ENCODE results near the gene MAPK6.
"Not testable (repeated sequence)": the region's sequence is repeated elsewhere in the genome, so short reads cannot be mapped to it uniquely, and the experiment has no call there.

Gene MAPK6

GRCh38 chr15:52018693-52019393 is at the start of gene MAPK6:
TSS of gene MAPK6 (plus strand) at chr15:52019219. CDS start at chr15:52046461, 27,242 bp downstream.
- peak; percentile 99 for DNase-seq (ENCODE audit: low spot score)

- no peak for DNase-seq (ENCODE audit: low spot score)
These were observed 49.3 kb upstream of the MAPK6 start for GRCh38 chr15:51969728-51970127.

DNA sequence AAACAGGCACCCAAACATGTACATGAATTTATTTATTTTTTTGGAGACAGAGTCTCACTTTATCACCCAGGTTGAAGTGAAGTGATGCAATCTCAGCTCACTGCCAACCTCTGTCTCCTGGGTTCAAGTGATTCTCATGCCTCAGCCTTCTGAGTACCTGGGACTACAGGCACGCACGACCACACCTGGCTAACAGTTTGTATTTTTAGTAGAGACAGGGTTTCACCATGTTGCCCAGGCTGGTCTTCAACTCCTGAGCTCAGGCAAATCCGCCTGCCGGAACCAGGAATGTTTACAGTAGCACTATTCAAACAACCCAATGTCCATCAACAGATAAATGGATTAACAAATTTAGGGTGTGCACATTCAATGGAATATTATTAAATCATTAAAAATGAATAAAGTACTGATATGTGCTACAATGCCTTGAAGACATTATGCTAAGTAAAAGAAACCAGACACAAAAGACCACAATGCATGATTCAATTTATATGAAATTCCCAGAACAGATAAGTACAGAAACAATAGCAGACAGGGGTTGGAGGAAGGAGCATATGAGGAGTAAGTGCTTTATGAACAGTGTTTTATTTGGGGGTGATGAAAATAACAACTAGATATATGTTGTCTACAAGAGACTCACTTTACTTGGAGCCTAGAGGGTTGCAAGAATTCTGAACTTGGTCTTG is 48.7 kb upstream of the MAPK6 start:
- DNase-seq (ENCODE audit: low spot score): no peak

GRCh38 chr15:51971032-51971374 is 48.0 kb upstream of the MAPK6 start:
- DNase-seq (ENCODE audit: low spot score): no peak

DNA sequence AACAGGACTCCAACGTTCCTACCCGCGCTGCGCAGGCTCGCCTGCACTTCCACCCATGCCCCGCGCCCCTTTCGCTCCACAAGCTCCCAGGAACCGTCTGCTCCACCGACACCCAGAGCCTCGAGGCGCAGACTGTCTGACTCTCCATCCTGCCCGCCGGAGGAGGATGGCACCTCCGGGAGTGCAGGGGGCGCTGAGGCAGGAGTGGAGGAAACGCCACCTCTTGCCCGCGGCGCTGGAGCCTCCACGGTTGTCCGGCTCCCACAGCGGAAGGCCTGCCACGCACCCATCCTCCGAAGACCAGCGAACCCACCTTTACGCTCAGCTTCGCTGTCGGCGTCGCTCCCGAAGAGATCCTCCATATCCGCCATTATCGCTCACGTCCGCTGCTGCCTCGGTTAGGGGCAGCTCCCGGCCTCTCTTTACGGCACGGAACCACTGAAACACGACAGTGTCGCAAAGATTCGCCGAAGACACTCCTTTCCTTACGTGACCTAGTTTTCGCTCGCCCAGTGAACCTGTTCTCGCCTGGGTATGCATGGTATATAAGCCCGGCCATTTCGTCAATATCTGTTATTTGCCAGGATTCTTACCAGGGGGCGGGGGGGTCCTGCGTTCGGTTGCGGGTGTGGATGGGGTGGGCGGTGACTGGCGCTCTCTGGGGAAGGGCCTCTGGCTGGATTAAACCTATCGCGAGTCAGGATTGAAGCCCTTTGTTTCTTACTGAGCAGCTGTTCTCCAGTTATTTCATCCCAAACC is 47.5 kb upstream of the MAPK6 start, which contains the start of gene LEO1:
TSS of gene LEO1 (minus strand) at position 404 of the 759 bp plus-strand sequence. CDS start at position 371, 33 bp downstream.
- DNase-seq (ENCODE audit: low spot score): peak; percentile 92

DNA sequence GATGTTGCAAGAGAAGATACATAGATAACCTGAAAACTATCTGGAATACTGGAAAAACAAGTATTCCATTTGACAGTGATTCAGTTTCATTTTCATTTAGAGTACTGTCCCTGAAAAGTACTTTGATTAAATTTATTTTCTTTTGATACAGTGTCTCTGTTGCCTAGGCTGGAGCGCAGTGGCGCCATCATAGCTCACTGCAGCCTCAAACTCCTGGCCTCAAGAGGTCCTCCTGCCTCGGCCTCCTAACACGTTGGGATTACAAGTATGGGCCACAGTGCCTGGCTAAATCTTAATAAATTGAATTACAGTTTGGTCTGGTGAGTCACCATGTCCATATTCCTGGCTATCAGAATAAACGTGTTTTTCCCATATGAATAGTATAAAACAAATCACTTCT is 45.8 kb upstream of the MAPK6 start:
- DNase-seq (ENCODE audit: low spot score): no peak

- no peak for DNase-seq (ENCODE audit: low spot score)
These were observed 45.2 kb upstream of the MAPK6 start for GRCh38 chr15:51973775-51974174.

DNA sequence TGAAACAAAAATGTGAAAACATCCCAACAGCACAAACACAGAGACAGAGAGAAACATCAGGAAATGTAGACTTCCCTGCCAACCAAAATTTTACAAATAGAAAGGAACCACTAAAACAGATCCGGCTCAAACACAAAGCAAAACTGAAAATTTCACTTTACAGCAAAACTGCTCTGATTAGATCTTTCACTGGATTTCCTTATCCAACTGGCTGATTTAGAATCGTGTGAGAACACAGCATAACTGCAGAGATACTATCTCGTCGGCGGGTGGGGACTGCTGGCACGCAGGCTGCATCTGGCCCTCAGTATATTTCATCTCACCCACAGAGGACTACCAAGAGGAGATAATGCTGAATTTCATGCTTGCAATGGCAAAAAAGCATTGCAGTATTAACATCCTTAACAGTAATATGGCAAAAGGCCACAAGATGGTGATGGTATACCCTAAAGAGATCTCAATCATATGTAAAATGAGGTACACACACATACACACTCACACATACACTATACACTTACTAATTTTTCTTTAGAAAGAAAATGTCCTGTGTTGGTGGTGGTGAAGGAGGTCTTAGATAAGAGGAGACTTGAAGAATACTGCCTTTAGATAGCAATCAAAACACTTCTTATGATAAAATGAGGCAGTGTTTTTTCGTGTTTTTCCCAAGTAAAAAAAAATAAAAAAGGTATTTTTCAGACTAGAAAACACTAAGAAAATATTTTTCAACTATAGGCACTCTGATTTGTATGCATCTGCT is 36.8 kb upstream of the MAPK6 start:
- DNase-seq (ENCODE audit: low spot score): peak; percentile 53

- DNase-seq (ENCODE audit: low spot score): no peak
These were observed 36.3 kb upstream of the MAPK6 start for GRCh38 chr15:51982770-51983103.

GRCh38 chr15:51991141-51991540 is 27.9 kb upstream of the MAPK6 start:
- DNase-seq (ENCODE audit: low spot score): no peak

DNA sequence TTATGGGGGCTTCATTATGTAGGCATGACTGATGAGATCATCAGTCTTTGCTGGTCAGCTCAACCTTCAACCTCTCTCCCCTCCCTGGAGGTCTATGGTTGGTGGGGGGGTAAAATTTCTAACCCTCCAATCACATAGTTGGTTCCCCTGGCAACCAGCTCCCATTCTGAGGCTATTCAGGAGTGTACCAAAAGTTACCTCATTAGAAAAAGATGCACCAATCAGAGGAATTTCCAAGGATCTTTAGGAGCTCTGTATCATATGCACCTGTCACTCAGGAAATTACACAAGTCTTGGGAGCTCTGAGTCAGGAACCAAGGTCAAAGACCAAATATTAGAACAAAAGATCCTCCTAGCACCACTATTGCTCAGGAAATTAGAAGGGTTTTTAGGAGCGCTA is 26.1 kb upstream of the MAPK6 start:
- DNase-seq (ENCODE audit: low spot score): no peak

DNA sequence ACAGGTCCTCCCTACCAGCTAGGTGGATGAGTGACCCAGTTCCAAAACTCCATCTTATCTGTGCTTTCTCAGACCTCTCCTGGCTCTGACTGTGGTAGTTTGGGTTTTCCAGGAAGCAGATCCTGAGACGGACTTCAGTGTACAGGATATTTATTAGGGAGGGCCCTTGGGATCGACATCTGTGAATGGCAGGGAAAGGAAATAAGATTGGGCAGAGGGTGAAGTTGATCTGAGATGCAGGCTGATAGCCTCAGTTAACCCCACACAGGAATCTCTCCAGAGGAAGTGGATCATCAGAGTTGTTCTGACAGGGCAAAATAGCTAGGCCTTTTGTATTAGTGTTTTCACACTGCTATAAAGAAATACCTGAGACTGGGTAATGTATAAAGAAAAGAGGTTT is 16.7 kb upstream of the MAPK6 start:
- DNase-seq (ENCODE audit: low spot score): no peak

GRCh38 chr15:52003089-52003488 is 15.9 kb upstream of the MAPK6 start:
- not testable (repeated sequence) for DNase-seq (ENCODE audit: low spot score)

DNA sequence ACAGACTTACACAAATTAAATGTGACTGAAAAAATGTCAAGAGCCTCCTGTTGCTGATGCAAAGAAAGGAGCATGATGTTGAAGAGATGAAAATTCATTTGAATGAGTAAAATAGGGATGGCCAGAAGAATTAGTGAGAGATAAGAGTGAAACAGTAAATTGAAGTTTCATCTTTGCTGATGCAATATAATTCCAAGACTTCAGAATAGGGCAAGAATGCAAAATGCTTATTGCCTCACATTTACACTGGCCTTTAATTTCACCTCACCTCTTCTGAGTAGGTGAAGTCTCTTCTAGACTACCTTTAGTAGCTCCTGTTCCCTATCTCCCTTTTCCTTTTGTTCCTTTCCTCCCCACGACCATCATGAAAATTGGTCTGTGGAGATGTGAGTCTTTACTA is 15.3 kb upstream of the MAPK6 start:
- DNase-seq (ENCODE audit: low spot score): no peak

GRCh38 chr15:52004806-52005205 is 14.2 kb upstream of the MAPK6 start:
- no peak for DNase-seq (ENCODE audit: low spot score)

- peak; percentile 59 for DNase-seq (ENCODE audit: low spot score)
These were observed 13.0 kb upstream of the MAPK6 start for GRCh38 chr15:52005748-52006701.

DNA sequence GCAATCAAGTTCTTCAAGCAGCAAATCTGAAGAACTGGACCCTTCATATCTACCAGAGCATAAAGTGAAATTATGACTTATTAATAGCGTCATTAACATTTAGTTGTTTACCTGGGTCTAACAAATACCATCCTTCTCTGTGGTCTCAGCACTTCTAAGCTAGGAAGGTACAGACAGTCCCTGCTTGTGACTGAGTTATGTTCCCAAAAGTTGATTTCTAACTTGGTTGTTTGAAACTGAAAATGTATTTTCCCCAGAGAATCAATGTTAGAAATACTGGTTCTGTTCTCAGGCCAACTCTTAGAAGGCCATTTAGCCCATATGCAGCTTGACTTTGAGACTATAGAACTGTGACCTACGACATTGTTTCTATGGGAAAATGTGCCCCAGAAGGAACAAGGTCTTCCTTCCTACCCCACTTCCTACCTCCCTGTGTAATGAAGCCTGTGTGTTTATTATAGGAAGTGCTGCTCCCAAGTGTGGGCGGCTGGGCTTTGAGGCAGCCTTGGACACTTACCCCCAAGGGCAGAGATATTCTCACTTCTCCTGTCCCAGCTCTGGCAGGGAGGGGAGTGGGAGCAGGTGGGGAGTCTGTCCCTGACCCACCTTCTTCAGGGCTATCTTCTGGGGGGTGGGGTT is 12.2 kb upstream of the MAPK6 start:
- no peak for DNase-seq (ENCODE audit: low spot score)

DNA sequence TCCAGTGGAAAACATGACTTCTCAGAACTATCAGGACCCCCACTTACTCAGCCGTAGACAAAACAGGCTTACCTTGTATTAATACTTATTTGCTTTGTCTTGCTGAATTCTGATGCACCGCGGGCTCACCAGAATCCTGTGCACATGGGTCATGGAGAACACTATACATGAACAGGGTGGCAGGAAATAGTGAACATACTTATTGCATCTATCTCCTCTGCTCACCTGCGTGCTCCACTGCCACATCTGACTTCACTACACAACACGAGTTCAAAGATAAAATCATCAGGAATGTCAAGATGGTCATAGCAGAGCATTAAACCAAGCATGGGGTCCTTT is 10.7 kb upstream of the MAPK6 start:
- DNase-seq (ENCODE audit: low spot score): no peak

GRCh38 chr15:52008698-52009434 is 10.2 kb upstream of the MAPK6 start:
- DNase-seq (ENCODE audit: low spot score): no peak

Data from D341Med (cell line).